Activated T-helper 1 cell treated with Interleukin-2 at 50 U/mL for 16 hours (primary cell): ENCODE measurements around the gene ABCA4.

Experiments used
- DNase-seq: peaks from one replicate; pipeline ENCODE4 v3.0.0-alpha.2; 2020; ENCODE audit warnings: low read depth

Gene ABCA4

DNA sequence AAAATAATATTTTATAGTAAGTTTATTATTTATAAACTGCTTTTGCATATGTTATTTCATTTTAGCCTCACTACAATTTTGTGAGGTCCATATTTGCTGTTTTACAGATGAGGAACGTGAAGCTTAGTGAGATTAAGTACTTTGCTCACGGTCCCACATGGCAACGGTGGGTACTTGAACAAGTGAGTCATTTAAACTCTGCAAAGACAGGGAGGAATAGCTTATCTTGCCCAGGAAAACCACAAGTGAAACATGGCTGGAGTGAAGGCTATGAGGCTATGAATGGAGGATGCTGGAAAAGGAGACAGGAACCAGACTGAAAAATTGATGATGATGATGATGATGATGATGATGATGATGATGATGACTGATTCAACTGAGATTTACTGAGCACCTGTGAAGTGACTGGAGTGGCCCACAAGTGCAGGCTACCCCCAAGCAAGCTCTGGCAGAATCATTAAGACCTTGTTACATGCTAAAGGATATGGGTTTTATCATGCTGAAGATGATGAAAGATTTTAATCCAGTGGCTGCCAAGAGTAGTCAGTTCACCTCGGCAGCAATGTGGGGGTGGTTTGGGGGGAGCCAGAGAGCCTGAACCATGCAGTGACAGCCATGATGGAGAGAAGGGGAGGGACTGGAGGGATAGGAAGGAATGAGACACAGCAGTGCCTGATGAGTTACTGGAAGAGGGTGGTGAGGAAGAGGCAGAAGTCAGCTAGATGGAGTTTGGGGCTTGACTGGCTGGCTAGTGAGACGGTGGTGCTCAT lies 1.4 kb upstream of the ABCA4 start:
- DNase-seq = no peak

DNA sequence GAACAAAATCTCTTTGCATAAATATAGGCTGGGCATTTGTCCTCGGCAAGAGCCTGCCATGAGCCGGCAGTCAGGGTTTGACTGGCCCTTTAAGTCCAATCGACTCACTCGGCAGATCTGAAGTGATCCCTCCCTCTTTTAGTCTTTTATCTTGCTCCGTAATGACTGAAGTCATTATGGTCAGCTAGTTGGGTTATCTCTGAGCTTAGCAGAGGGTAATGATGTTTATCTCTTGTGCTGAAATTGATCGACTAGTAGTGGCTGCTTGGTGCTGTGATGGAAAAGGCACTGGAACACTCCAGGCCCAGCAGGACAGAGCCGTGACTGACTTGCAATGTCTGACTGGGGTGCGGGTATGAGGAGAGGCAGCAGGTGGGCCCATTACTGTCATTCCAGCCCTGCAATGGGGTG lies 468 bp upstream of the ABCA4 start:
- no peak for DNase-seq

DNA sequence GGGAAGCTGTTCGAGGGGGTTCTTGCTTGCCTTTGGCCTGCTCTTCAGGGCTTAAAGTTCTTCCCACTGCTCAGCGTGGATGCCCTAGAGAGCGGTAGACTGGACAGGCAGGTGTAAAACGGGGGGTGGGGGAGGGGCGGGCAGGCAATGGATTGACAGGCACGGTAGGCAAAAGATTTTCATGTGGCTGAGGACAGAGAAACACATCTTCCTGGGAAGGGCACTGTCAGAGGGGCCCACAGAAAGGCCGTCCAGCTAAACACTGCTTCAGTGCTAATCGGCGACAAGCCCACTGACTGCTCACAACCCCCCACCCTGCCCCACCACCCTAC lies 412 bp downstream of the ABCA4 start:
- no peak for DNase-seq

DNA sequence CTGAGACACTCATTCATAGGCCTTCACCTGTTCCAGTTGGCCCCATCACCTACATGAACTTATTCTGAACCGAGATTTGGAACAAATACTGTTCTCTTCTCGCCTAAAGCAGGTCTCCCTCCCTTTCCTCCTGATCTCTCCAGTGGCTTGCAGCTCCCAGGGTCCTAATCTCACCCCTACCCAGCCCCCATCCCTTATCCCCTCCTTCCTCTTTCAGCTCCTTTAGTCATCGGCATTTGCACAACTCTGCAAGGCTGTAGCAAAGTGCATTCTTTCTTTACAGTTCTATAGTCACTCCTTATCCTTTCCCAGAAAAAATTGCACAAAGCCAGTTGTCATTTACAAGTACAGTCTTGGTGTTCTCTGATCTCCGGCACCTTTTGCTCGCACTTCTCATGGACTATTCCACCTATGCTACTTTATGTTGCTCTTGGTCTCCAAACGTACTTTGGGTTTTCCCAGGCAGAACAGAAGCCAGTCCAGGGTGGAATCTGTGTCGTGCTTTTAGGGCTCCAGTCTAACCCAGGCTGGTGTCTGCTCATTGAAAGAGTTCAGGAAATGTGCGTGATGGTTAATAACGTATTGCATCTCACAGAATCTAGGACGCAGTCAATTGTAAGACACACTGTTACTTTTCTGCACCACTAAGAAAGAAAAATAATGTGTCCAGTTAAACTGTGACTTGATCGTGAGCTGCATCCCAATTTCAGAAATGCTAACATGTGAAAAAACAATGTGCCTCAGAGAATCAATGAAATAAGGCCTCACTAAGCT lies 965 bp downstream of the ABCA4 start:
- no peak for DNase-seq

DNA sequence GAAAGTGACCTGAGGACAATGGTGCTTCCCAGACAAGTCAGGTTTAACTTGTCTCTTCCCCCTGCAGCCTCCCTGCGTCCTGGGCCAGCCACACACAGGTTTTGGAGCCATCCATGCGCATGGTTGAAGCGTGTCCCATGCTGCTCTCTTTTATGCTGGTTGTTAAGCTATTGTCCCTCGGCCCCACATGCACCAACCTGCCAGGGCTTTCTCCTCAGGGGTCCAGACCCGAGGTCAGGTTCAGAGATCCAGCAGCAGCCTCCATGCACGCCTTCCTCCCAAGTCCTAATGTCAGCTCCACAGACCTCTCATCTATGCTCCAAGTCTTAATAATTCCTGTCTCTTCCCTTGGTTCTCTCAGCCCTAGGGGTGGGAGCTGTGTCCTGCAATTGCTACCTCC lies 1.6 kb downstream of the ABCA4 start:
- DNase-seq = no peak

DNA sequence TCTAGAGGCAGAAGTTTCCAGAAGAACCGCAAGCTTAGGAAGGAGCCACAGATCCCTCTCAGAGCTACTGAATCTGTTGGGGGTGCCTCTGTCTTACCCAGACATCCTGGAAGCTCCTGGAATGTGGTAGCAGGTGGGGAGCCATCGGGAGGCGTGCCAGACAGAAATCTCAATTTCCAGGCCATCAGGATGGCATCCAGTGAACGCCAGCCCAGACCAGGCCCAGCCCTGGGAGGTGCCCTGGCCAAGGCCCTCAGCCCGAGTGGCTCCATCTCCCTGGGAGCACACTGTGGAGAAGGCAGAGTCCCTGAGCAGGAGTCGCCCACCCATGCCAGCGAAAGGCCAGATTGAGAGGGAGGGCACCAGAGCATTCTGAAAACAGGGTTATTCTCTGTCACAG lies 2.5 kb downstream of the ABCA4 start:
- DNase-seq = no peak

DNA sequence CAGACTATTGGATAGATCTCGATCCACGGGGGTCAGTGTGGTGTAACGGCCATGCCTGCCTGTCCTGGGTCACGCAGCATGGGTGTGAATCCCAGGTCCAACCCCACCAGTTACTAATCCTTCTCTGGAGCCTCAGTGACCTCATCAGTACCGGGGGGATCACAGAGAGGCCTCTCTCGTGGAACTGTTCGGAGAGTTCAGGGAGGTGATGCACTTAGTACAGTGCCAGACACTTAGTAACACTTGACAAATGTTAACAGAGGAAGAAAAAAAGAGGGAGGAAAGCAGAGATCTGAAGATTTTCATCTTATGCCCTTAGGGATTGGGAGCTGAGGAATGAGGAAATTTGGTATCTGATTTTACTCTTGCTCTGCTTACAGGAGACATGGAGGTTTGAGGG lies 2.9 kb downstream of the ABCA4 start:
- DNase-seq = no peak

DNA sequence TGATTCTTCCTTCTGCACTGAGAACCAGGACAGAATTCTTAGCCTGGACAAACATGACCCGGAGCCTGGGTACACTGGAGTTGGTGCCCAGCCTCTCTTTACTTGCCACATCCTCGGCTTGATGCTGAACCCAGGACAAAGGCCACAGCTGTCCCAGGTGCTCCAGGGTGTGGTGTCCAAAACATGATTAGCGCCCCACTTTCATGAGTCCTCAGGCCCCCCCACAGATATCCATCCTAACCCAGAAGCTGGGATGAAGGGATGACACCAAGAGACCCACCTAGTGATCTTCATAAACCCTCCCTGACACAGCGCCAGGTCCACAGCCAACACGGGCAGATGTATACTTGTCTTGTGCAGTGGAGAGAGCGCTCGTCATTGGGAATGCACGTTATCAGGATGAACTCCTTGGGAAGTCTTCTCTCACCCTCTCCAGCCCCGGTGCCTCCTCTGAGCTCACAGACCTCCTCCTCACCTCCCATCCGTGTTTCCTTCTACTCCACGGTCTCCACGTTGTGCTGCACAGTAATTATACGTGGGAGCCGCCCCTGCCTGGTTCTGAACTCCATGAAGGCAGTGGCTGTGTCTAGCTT lies 3.6 kb downstream of the ABCA4 start:
- no peak for DNase-seq

DNA sequence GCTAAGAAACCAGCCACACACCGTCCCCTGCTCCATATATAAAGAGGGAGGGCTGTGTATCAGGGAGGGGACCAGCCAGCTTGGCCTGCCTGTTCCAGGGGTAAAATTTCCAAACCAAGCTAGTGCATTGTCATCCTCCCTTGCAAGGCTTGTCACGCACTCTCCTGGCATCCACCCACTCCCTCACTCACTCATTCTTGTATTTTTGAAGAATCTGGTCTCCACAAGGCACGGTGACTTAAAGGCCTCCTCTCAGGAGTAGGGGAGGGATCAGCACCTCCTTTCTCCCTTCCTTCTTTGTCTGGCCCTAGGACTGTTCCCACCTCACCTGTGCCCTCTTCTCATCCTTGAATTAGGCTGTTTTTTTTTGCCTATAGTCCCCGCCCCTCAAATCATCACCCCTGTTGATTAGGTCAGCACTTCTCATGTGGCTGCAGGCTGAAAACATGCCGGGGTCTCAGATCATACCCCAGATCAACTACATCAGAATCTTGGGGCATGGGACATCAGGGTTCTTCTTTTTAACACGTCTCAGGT lies 5.0 kb downstream of the ABCA4 start:
- no peak for DNase-seq

DNA sequence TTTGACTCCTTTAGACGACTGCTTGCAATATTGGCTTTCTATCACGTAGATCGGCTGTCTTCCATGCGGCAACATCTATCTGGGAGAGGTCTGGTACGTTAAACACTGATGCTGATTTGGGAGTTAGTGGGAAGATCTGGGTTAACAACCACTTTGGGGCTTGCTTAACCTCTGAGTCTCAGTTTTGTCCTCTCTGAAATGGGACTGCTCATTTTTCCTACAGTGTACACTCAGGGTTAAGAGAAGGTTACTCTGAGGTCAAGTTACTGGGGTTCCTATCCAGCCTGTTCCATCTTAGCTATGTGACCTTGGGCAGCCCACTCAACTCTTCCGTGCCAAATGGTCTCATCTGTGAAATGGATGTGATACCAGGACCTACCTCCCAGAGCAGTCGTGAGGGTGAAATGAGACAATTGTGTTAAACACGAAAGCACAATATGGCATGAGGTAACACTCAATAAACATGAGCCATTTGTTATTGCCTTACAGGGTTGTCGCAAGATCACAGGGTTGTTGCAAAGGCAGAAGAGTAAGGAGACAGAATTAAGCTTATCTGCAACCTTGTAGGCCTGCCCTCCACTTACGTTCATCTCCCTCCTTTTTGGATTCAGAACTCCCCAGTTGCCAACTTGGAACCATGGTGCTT lies 5.6 kb downstream of the ABCA4 start:
- no peak for DNase-seq

DNA sequence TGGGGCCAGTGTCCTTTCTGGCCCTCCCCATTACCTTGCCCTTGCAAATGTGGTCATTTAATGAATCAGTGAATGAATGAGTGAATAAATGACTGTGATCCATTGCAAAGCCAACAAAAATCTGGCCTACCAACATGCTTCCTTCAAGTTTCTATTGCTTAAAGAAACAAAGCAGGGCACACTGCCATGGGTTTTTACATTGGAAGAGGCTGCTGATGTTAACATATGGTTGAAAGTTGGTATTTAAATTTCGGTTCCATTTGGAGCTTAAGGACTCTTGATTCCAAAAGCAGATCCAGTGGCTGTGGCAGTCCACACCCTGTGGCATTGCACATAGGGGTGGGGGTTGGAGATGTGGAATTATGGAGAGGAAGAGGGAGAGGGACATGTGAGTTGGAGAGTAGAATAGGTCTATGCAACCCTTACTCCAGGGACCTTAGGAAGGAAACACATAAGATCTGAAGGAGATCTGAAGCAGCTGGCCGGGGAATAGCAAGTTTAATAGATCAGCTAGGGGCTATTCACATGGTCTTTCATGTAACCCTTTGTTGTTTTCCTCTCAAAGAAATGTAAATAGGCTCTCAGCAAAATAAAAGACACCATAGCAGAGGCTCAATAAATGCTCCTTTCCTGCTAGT lies 7.2 kb downstream of the ABCA4 start:
- no peak for DNase-seq

DNA sequence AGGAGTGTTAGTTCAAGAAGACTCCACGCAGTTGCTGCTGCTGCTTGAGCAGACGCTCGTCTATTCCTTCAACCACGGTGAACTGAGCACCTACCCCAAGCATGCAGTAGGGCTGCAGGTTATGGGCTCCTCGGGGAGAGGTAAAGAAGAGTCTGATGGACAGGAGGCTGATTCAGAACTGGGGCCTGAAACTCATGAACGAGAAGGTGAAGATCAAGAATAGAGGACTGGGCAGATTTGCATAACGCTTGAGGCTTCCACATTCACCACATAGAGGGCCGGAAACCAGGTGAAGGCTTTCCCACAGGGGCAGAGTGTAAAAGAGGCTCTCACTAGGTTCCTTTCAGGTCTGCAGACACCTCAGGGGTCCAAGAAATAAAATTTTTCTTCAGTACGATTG lies 9.1 kb downstream of the ABCA4 start:
- DNase-seq = no peak

DNA sequence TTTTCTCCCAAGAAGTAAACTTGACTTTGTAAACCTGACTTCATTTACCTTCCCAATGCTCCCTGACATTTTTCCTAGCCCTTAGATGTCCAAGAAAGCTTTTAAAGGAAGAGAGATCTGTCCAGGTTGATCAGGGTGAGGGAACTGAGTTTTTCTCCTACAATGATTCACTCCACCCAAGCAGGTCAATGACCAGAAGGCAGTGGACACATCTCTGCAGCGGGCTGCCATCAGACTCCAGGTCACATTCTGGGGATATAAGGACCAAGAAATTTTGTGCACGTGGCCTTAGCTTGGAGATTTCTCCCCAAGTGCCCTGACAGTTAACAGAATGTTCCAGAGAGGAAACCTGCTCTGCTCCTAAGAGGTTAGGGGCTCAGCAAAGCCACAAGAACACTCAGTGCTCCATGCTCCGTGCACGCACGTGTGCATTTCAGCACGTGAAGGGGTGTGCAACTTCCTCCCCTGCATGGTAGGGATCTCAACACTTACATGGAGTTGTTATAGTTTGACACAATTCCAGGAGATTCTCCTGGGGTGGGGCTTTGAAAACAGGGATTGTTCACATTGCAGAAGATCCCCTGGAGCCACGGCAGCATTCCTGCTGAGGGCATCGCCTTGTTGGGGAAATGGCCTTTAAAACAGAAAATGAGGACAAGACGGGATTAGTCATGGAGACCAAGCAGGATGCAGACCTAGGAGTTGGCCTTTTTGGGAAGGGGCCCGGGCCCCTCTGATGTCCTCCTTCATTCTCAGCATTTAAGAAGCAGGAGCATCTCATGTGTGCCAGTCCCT lies 9.8 kb downstream of the ABCA4 start:
- DNase-seq = no peak

DNA sequence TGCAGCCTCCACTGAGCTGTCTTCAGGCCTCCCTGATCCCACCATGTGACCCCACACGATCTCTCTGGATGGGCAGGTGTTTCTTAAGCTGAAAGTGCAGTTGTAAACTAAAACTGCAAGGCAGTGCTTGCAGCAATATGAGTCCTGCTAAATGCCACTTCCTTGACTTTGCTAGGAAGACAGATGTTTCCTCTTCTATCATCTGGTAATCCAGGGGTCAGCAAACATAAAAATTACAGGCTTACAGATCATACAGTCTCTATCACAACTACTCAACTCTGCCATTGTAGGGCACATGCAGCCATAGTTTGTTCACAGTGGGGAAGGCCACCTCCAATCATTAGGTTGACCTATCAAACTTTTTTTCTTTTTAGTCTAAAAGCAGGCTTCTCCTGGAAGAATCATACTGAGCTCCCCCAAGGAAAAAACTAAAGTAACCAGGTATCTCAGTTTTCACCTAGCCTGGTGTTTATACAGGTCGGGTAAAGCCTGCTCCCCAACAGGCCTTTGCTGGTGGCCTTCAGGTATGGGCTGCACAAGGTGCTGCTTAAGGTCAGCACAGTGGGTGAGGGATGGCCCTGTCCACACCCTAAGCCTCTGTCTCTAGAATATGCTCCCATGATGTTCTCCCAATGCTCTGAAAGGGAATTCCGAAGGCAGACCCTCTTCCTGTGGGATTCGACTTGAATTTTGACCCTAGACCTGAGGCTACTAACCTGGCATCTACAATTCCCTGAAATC lies 10.8 kb downstream of the ABCA4 start:
- no peak for DNase-seq

DNA sequence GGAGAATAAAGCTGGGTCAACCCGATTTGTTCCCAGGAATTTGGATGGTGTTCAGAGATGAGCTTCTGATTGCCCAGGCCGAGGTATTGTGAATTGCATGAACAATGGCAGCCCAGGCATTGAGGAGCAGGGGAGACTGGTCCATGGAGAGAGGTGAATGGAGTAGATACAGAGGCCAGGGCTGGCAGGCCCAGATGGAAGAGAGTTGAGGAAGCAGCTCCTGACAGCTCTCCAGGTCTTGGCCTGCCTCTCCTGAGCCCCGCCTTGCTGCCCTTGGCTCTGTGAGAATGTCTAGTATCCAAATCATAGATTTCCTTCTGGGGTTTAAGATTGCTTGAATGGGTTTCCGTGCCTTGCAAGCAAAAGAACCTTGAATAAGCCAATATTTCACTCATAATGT lies 11.5 kb downstream of the ABCA4 start:
- DNase-seq = no peak

DNA sequence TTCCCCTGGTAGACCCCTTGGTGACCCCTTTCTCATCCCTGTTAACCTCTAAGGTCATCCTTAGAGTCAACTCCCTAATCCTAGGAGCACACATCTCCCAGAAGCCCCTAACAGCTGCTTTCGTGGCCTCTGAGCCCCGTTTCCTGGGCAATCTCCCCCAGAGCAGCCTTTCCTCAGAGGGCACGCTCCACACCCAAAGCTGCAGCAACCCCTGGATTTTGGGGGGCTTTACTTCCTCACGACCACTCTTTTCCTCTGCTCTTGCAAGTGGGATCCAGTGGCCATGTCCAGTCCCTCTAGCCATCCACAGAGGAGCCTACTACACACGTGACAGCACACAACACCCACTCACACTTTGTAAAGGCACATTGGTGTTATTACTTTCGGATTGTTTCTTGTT lies 13.8 kb downstream of the ABCA4 start:
- no peak for DNase-seq

DNA sequence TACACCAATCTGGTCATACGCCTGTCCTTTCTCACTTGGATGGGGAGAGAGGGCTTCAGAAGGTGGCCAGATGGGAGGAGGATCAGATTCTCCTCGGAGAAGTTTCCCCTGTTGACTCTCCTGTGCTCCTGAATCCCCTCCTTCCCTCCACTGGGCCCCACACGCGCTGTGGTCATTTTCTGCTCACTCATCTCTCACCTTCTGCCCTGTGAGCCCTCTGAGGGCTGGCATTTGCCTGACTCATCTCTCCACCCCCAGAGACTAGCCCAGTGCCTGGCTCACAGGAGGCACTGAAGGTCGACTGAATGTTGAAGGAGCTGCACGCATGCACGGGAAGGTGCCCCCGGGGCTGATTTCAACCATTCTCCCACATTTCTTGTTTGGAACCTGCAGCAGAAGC lies 14.2 kb downstream of the ABCA4 start:
- DNase-seq = no peak

DNA sequence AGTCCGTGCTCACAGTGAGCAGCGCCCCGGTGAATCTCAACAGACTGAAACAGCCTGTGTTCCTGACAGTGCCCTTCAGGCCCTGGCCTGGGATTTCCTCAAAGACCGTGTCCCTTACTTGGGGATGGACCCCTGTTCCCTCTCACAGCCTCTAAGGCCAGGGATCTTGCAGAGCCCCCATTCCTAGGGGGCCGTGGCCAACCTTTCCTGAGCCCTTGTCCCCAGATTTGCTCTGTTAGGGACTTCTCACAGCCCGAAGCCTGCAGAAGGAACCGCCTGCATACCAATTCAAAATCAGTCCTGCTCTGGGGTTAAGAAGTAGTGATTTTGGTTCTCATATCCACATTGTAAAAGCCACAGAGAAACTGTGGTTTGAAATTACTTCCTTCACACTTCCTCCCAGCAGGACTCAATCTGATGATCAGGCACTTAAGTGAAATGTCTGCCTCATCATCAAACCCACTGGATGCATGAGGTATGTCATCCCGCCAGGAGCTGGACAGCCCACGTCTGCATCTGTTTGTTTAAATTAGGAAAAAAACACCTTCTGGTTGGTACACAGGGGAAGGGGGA lies 14.9 kb downstream of the ABCA4 start:
- DNase-seq = no peak

DNA sequence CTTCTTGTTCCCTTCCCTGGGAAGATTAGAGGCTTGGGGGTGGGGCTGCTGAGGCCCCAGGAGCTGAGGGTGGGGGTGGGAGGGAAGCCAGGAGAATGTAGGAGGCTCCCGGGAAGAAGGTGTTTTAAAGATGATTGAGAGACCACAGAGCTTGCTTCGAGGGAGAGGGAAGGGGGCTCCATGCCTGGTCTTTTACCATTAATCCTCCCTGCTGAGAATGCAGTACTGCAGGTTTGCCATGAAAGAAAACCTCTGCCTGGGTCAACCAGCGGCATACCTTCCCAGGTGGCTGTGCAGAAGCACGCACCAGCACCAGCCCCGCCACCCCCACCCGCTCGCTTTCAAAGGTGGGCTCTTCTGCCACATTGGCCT lies 15.4 kb downstream of the ABCA4 start:
- DNase-seq = no peak
